Activated CD4-positive, alpha-beta memory T cell treated with anti-CD3 and anti-CD28 coated beads for 36 hours (primary cell): ENCODE measurements around the gene BAK1. TPM values are rescaled to one million over a fixed set of nuclear protein-coding genes. Genes with fewer than 3 reads are reported as not detected.

Source experiments
- CTCF ChIA-PET: fragments of 350-600 bp; sonication (Branson Sonifier 250); formaldehyde crosslinking; loops from one replicate; lab custom pipeline; 2021; ENCODE audit warnings: antibody characterized with exemption, inconsistent platforms; lab: Charles Lee
- POLR2A ChIA-PET: fragments of 350-600 bp; sonication (Branson Sonifier 250); formaldehyde crosslinking; loops from one replicate; lab custom pipeline; 2021; ENCODE audit warnings: antibody characterized with exemption; lab: Charles Lee
- DNase-seq: peaks from one replicate; pipeline ENCODE4 v3.0.0-alpha.2; 2020
- H3K27ac Mint-ChIP-seq: one replicate; pipeline ENCODE4 v1.8.0; 2021; ENCODE audit warnings: mixed read lengths
- H3K27me3 Mint-ChIP-seq: one replicate; pipeline ENCODE4 v1.8.0; 2021; ENCODE audit warnings: mixed read lengths
- H3K36me3 Mint-ChIP-seq: one replicate; pipeline ENCODE4 v1.8.0; 2021; ENCODE audit warnings: mixed read lengths
- H3K4me1 Mint-ChIP-seq: one replicate; pipeline ENCODE4 v1.8.0; 2021; ENCODE audit warnings: low read depth, mixed read lengths
- H3K4me3 Mint-ChIP-seq: one replicate; pipeline ENCODE4 v1.8.0; 2021; ENCODE audit warnings: mild to moderate bottlenecking, mixed read lengths
- H3K9me3 Mint-ChIP-seq: one replicate; pipeline ENCODE4 v1.8.0; 2021; ENCODE audit warnings: mixed read lengths
- intact Hi-C: fragments of 100-400 bp; cut with micrococcal nuclease; formaldehyde crosslinking; loops from one replicate; pipeline ENCODE4 v1.15.1; 2023
- total RNA-seq, 2 experiments: library from RNA; stranded (reverse); gene quantifications; one replicate each; pipeline ENCODE4 v1.2.3, GENCODE V29; 2021

BAK1 gene
- total RNA-seq, 2 experiments from 2014 or later: 56.3 to 57.7 TPM

DNA sequence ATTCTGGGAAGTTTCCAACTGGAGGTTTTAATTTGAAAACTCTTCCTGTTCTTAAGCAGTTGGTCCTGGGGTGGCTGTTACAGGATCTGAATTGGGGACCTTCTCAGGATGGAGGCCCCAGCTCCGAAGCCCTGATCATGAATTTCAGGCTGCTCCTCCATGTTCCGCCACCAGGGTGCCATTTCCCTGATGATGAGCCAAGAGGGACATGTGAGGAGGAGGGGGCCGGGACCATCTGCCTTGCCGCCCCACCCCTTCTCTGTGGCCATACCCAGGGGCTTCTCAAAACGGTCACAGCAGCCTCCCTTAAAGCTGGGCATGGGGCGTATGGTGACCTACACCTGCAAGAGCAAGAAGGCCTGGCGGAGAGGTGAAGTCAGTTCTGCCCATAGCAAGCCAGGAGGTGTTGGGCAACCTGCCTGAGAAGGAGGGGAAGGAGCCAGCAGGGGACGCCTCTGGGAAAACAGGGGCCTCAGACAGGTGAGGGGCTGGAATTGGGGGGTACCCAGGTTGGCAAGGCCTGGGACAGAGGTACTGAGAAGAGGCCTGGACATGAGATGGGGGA lies 3.6 kb upstream of the BAK1 start:
- CTCF ChIA-PET: interaction anchor here (0.6 to 1.3 kb wide), 3 partner anchors 21 to 161 kb away, joined by 3 read pairs; no protein-coding TSS in a partner anchor

DNA sequence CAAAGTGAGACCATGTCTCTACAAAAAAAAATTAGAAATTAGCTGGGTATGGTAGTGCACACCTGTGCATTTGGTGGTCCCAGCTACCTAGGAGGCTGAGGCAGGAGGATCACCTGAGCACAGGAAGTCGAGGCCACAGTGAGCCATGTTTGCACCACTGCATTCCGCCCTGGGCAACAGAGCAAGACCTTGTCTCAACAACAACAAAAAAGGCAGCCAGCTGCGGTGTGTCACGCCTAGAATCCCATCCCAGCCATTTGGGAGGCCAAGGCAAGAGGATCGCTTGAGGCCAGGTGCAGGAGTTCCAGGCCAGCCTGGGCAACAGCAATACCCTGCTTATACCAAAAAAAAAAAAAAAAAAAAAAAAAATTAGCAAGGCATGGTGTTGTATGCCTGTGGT lies 1.1 kb upstream of the BAK1 start:
- peaks cover 39% of the 10 kb centered on the region for H3K4me1 Mint-ChIP-seq
- peaks cover 29% of the 10 kb centered on the region for H3K36me3 Mint-ChIP-seq
- H3K9me3 Mint-ChIP-seq: no peaks in the 10 kb centered on the region
- CTCF ChIA-PET: interaction anchor here (0.7 to 2.8 kb wide), 4 partner anchors 26 to 1642 kb away, joined by 3 to 13 read pairs (median 7); partner anchors contain the start of gene ITPR3
- H3K27me3 Mint-ChIP-seq: no peaks in the 10 kb centered on the region
- H3K27ac Mint-ChIP-seq: no peak overlapping the region
- no peak for DNase-seq
- intact Hi-C loops: no loop called here
- no peak overlapping the region for H3K4me3 Mint-ChIP-seq
- POLR2A ChIA-PET: interaction anchor here (0.6 to 0.7 kb wide), 3 partner anchors 10 to 304 kb away, joined by 3 read pairs; no protein-coding TSS in a partner anchor

More for the DNA sequence above, 3.6 kb upstream of the BAK1 start:
- H3K4me3 Mint-ChIP-seq: no peak overlapping the region
- intact Hi-C loops: loop anchor here (2.0 kb wide), 2 partner anchors 37 to 117 kb away; partner anchors contain the start of gene ITPR3
- no peaks in the 10 kb centered on the region for H3K27me3 Mint-ChIP-seq
- peak; percentile 38 for DNase-seq
- H3K4me1 Mint-ChIP-seq: peaks cover 21% of the 10 kb centered on the region
- POLR2A ChIA-PET: interaction anchor here (0.8 kb wide), 1 partner anchor 13 kb away, joined by 3 read pairs; no protein-coding TSS in a partner anchor
- H3K9me3 Mint-ChIP-seq: no peaks in the 10 kb centered on the region
- peaks cover 9% of the 10 kb centered on the region for H3K36me3 Mint-ChIP-seq
- H3K27ac Mint-ChIP-seq: peak overlapping the region; percentile 34

DNA sequence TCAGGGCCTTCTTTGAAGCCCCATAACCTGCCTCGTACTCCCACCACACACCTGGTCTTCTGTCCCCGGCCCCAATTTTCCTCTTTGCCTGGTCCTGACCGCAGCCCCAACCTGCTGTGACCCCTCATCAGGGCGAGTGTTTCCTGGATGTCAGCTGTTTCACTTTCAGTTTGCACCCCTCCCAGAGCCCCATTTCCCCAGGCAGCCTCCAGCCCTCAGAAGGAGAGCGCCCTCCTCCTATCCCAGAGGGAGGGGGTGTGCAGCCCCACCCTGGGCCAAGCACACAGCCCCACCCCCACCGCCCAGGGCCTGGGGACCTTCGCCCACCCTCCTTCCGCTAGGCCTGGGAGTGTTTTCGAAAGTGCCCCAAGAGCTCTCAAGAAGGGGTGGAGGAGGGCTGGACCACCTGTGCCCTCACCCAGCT lies 1.5 kb downstream of the BAK1 start:
- H3K27me3 Mint-ChIP-seq: no peaks in the 10 kb centered on the region
- no peaks in the 10 kb centered on the region for H3K9me3 Mint-ChIP-seq
- H3K4me3 Mint-ChIP-seq: peak overlapping the region; percentile 96
- CTCF ChIA-PET: interaction anchor here (1.0 to 2.8 kb wide), 10 partner anchors 7 to 133 kb away, joined by 3 to 12 read pairs (median 8); partner anchors contain the start of genes ITPR3, UQCC2 and ZBTB9
- H3K27ac Mint-ChIP-seq: peak overlapping the region; percentile 98
- peaks cover 29% of the 10 kb centered on the region for H3K4me1 Mint-ChIP-seq
- DNase-seq: peak; percentile 70
- peaks cover 45% of the 10 kb centered on the region for H3K36me3 Mint-ChIP-seq
- POLR2A ChIA-PET: interaction anchor here (1.0 to 2.3 kb wide), 5 partner anchors 10 to 281 kb away, joined by 4 to 20 read pairs (median 5); partner anchors contain the start of genes ITPR3 and UQCC2
- intact Hi-C loops: loop anchor here (1.0 to 10.0 kb wide), 4 partner anchors 124 to 304 kb away; partner anchors contain the start of genes B3GALT4, CUTA, RPS18 and TAPBP

DNA sequence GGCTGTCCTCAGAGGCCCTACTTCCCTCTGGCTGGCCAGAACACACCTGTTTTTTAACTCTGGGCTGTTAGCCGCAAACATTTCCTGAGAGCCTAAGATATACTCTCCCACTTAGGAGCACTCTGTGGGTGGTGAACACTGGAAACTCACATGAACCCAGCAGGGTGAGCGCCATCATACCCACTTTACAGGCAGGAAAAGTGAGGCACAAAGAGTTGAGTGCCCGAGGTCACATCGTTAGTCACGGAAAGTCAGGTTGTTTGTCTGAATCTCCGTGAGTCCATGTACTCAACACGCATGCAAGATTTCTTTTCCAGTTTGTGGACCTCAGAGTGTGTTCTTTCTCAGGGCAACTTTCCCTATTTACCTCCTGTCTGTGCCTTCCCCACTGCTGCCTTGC lies 1.9 kb downstream of the BAK1 start:
- CTCF ChIA-PET: interaction anchor here (1.0 to 2.8 kb wide), 4 partner anchors 9 to 133 kb away, joined by 3 to 11 read pairs (median 6); partner anchors contain the start of genes ITPR3 and UQCC2
- Mint-ChIP-seq H3K27me3 (no peaks in the 10 kb centered on the region), H3K27ac (peak overlapping the region; percentile 98), H3K9me3 (no peaks in the 10 kb centered on the region), H3K4me3 (peak overlapping the region; percentile 96), H3K4me1 (peaks cover 29% of the 10 kb centered on the region), H3K36me3 (peaks cover 46% of the 10 kb centered on the region)
- DNase-seq: peak; percentile 34
- intact Hi-C loops: loop anchor here (2.0 to 10.0 kb wide), 3 partner anchors 159 to 303 kb away; partner anchors contain the start of genes B3GALT4, CUTA, RPS18 and TAPBP
- POLR2A ChIA-PET: interaction anchor here (1.0 to 2.3 kb wide), 4 partner anchors 9 to 133 kb away, joined by 4 to 20 read pairs (median 6); partner anchors contain the start of genes ITPR3 and UQCC2

DNA sequence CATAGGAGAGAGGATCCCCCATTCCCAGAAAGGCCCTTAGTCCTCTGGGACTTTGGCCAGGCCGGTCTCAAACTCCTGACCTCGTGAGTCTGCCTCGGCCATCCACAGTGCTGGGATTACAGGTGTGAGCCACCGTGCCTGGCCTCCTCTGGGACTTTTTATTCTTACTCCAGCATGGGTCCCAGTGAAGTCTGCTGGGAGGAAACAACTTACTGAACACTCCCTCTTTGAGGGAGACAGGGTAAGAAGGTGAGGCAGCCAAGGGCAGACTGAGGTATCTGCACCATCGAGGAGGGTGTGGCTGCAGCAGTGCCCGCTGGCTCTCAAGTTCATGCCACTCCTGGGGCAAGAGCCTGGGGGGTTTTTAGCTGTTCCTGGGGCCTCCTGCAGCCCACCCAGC lies 2.4 kb downstream of the BAK1 start:
- Mint-ChIP-seq H3K4me1 (peaks cover 29% of the 10 kb centered on the region), H3K36me3 (peaks cover 46% of the 10 kb centered on the region), H3K27me3 (no peaks in the 10 kb centered on the region), H3K4me3 (peak overlapping the region; percentile 96), H3K9me3 (no peaks in the 10 kb centered on the region), H3K27ac (peak overlapping the region; percentile 98)
- CTCF ChIA-PET: interaction anchor here (1.4 kb wide), 1 partner anchor 8 kb away, joined by 4 read pairs; no protein-coding TSS in a partner anchor
- POLR2A ChIA-PET: interaction anchor here (2.1 kb wide), 1 partner anchor 134 kb away, joined by 7 read pairs; the partner anchor contains the start of gene UQCC2
- peak; percentile 23 for DNase-seq
- intact Hi-C loops: loop anchor here (2.0 to 10.0 kb wide), 3 partner anchors 159 to 303 kb away; partner anchors contain the start of genes B3GALT4, CUTA, RPS18 and TAPBP

DNA sequence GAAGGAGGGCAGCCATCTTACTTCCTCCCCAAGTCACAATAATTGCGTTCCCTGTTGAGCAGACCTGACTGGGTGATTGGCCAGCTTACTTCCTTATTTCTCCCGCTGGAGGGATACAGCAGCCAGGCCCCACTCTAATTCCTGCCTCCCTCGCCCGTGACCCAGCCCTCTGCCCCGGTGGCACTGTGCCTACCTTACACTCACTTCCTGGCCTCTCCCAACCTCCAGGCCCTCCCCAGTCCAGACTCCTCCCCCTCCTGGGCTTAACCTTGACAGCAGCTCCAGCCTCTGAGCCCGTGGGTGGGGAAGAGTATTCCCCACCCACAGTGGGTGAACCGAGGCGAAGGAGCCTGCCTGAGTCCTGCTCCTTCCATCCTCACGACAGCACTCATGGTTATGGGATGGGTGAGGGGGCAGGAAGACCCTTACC lies 3.0 kb downstream of the BAK1 start:
- no peaks in the 10 kb centered on the region for H3K9me3 Mint-ChIP-seq
- intact Hi-C loops: loop anchor here (10.0 kb wide), 2 partner anchors 262 to 302 kb away; partner anchors contain the start of genes B3GALT4, RPS18, TAPBP and VPS52
- peaks cover 34% of the 10 kb centered on the region for H3K4me1 Mint-ChIP-seq
- H3K4me3 Mint-ChIP-seq: peak overlapping the region; percentile 96
- ChIA-PET CTCF (interaction anchor here (1.0 to 1.4 kb wide), 2 partner anchors 8 to 124 kb away, joined by 3 to 4 read pairs; no protein-coding TSS in a partner anchor), POLR2A (no interaction called here)
- no peaks in the 10 kb centered on the region for H3K27me3 Mint-ChIP-seq
- peak; percentile 66 for DNase-seq
- peaks cover 50% of the 10 kb centered on the region for H3K36me3 Mint-ChIP-seq
- peak overlapping the region; percentile 98 for H3K27ac Mint-ChIP-seq

DNA sequence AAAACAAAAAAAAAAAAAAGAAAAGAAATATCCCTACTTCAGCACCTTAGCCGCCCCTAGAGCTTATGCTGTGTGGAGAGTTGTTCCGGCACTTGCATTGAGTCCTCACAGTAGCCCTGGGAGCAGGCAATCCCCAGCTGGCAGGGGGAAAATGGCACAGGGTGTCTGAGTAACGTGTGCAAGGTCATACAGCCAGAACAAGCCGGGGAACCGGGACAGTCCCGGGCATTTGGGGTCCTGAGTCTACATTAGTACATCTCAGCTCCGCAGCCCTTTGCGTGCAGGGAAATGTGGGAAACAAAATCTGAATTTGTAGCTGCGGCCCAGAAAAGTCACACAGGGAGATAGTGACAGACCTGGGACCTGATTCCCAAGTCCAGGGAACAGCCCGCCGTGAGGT lies 3.4 kb downstream of the BAK1 start:
- Mint-ChIP-seq H3K4me3 (peak overlapping the region; percentile 96), H3K36me3 (peaks cover 55% of the 10 kb centered on the region), H3K9me3 (no peaks in the 10 kb centered on the region), H3K4me1 (peaks cover 38% of the 10 kb centered on the region), H3K27me3 (no peaks in the 10 kb centered on the region), H3K27ac (peak overlapping the region; percentile 98)
- DNase-seq: no peak
- intact Hi-C loops: loop anchor here (10.0 kb wide), 2 partner anchors 262 to 302 kb away; partner anchors contain the start of genes B3GALT4, RPS18, TAPBP and VPS52
- CTCF ChIA-PET: interaction anchor here (1.0 to 1.4 kb wide), 3 partner anchors 9 to 124 kb away, joined by 3 to 4 read pairs (median 3); no protein-coding TSS in a partner anchor
- POLR2A ChIA-PET: no interaction called here

DNA sequence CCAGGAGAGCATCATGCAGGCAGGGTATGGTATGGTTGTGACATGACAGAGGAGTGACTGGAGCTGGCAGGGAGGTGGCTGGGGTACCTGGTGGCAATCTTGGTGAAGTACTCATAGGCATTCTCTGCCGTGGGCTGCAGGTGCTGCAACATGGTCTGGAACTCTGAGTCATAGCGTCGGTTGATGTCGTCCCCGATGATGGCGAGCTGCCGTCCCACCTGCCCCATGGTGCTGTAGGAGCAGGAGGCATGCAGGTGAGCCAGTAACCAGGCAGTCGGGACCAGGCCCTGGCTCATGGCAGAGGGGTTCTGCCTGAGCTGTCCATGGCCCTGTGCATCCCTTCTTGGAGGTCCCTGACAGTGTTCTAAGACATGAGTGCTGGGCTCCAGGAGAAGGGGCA lies 4.9 kb downstream of the BAK1 start:
- CTCF ChIA-PET: interaction anchor here (1.3 to 1.6 kb wide), 2 partner anchors 33 to 184 kb away, joined by 3 read pairs; no protein-coding TSS in a partner anchor
- POLR2A ChIA-PET: no interaction called here
- Mint-ChIP-seq H3K9me3 (no peaks in the 10 kb centered on the region), H3K4me1 (peaks cover 45% of the 10 kb centered on the region), H3K27ac (peak overlapping the region; percentile 51), H3K4me3 (no peak overlapping the region), H3K27me3 (no peaks in the 10 kb centered on the region), H3K36me3 (peaks cover 58% of the 10 kb centered on the region)
- no peak for DNase-seq
- intact Hi-C loops: loop anchor here (10.0 kb wide), 2 partner anchors 260 to 300 kb away; partner anchors contain the start of genes B3GALT4, RPS18, TAPBP and VPS52

DNA sequence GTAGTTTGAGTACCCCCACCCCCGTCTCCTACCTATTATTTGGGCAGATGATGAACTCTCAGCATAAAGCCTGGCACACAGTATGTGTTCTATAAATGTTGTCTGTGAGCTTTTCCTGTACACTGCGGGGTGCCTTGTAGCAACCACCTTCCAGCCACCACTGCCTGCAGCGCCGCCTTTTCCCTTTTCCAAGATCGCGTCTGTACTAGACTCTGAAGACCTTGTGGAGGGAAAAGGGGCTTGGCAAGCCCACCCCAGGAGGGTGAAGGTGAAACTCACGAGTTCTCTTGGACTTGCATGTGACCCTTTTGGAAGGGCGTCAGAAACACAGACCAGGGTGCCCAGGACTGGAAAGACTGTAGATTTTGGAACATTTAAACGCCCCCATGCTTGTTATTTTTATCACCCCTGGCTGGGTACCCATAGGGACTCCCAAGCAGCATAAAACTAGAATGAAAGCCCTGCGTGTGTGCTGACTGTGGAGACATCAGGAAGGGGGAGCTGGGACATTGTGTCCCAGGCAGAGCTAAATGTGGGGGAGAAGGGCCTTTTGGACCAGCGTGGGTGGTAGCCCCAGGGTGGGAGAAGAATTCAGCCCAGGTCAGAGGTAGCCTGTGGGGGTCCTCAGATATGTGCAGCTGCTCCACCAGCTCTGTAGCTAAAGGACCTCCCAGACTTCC lies 8.3 kb downstream of the BAK1 start:
- Mint-ChIP-seq H3K4me3 (peak overlapping the region; percentile 82), H3K27ac (peak overlapping the region; percentile 99), H3K36me3 (peaks cover 47% of the 10 kb centered on the region), H3K4me1 (peaks cover 44% of the 10 kb centered on the region), H3K9me3 (no peaks in the 10 kb centered on the region), H3K27me3 (no peaks in the 10 kb centered on the region)
- ChIA-PET POLR2A (interaction anchor here (1.0 to 2.2 kb wide), 5 partner anchors 8 to 254 kb away, joined by 5 to 9 read pairs (median 7); partner anchors contain the start of genes BAK1, ZBTB22 and ZBTB9), CTCF (interaction anchor here (0.6 to 2.2 kb wide), 4 partner anchors 8 to 142 kb away, joined by 3 to 12 read pairs (median 5); partner anchors contain the start of gene BAK1)
- no peak for DNase-seq
- intact Hi-C loops: loop anchor here (1.0 to 10.0 kb wide), 9 partner anchors 9 to 371 kb away; partner anchors contain the start of genes B3GALT4, BAK1, CUTA and KIFC1

DNA sequence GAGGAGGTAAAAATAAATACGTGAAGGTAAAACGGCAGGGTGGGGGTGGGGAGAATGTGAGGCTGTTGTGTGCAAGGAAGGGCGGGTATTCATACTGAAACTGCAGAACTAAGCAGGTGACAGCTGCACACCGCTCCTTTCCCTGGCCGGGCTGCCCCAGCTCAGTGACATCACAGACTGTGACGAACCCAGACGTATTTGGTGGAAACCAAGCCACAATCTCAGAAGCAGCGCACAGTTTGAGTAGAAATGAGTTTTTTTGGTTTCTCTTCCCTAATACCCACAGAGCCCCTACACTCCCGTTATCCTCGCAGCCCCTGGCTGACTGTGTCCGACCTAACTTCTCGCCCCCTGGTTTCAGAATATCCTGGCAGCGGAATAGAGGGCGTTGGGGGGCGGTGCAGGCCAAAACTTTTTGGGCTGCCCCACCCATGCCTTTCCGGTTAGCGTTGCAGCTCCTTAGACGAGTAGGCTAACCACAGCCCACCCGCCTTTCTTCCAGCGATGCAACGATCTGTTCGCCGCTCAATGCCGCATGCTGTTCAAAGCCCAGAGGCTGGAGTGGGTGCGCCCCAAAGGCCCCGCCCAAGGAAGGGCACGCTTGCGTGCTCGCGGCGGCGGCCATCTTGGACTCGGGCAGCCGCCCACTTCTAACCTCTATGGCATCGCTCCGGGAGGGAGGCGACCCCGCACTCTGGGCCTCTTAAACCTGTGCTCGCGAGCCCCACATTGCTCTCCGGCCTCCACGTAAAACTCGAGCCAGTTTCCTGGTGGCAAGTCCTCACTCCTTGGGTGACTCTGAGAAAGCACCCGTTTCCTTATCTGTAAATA lies 9.1 kb downstream of the BAK1 start:
- peak; percentile 97 for DNase-seq
- Mint-ChIP-seq H3K4me1 (peaks cover 41% of the 10 kb centered on the region), H3K9me3 (no peaks in the 10 kb centered on the region), H3K36me3 (peaks cover 45% of the 10 kb centered on the region), H3K27ac (peak overlapping the region; percentile 99), H3K27me3 (no peaks in the 10 kb centered on the region), H3K4me3 (peak overlapping the region; percentile 82)
- ChIA-PET CTCF (interaction anchor here (0.6 to 2.2 kb wide), 8 partner anchors 8 to 271 kb away, joined by 3 to 12 read pairs (median 4); partner anchors contain the start of genes BAK1 and ZBTB9), POLR2A (interaction anchor here (0.5 to 2.2 kb wide), 9 partner anchors 9 to 253 kb away, joined by 3 to 9 read pairs (median 5); partner anchors contain the start of genes BAK1, ZBTB22 and ZBTB9)
- intact Hi-C loops: loop anchor here (1.0 to 10.0 kb wide), 9 partner anchors 9 to 370 kb away; partner anchors contain the start of genes B3GALT4, BAK1, CUTA and KIFC1
